Hepatocyte (in vitro differentiated cells): ENCODE measurements around the gene LSM14A.

ENCODE experiments used
- EZH2phosphoT487 ChIP-seq: fragments of 200-600 bp; sonication (generic); IDR thresholded peaks from one replicate; pipeline ENCODE4 v1.6.1; 2018; ENCODE audit warnings: antibody characterized with exemption, mild to moderate bottlenecking, low read depth, moderate library complexity; ENCODE audit not compliant: unreplicated experiment, severe bottlenecking
- TF ChIP-seq, protein P1 (sequence below): fragments of 200-600 bp; sonication (generic); IDR thresholded peaks from 2 replicates; pipeline ENCODE4 v1.5.1; 2016; ENCODE audit warnings: antibody characterized with exemption, mild to moderate bottlenecking; ENCODE audit not compliant: poor library complexity

DNA sequence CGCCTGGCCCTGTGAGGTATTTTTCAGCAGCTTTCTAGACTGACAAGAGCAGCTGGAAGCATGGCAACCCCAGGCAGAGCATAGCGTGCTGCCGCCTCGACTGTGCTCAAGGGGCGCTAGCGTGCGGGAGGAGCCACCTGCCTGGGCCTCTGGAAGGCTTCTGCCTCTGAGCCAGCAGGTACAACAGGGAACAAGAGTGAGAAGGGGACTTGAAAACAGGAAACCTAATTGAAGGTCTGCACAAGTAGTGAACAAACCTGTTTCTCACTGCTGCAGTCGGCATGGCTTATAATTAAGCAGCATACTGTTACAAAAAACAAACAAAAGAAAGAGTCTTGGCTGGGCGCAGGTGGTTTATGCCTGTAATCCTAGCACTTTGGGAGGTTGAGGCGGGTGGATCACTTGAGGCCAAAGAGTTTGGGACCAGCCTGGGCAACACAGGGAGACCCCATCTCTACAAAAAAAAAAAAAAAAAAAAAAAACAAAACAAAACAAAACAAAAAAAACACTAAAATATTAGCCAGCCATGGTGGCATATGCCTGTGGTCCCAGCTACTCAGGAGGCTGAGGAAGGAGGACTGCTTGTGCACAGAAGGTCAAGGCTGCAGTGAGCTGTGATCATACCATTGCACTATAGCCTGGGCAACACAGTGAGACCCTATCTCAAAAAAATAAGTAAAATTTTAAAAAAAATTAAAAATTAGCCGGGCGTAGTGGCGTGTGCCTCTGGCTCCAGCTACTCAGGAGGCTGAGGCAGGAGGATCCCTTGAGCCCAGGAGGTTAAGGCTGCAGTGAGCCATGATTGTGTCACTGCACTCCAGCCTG is 69.4 kb downstream of the LSM14A start:
- TF ChIP-seq EZH2phosphoT487: no peak
- TF ChIP-seq, protein P1, sequence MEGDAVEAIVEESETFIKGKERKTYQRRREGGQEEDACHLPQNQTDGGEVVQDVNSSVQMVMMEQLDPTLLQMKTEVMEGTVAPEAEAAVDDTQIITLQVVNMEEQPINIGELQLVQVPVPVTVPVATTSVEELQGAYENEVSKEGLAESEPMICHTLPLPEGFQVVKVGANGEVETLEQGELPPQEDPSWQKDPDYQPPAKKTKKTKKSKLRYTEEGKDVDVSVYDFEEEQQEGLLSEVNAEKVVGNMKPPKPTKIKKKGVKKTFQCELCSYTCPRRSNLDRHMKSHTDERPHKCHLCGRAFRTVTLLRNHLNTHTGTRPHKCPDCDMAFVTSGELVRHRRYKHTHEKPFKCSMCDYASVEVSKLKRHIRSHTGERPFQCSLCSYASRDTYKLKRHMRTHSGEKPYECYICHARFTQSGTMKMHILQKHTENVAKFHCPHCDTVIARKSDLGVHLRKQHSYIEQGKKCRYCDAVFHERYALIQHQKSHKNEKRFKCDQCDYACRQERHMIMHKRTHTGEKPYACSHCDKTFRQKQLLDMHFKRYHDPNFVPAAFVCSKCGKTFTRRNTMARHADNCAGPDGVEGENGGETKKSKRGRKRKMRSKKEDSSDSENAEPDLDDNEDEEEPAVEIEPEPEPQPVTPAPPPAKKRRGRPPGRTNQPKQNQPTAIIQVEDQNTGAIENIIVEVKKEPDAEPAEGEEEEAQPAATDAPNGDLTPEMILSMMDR: peak; percentile 49
